Endometrial microvascular endothelial cells (primary cell): ENCODE measurements around the gene PGR. TPM values are rescaled to one million over a fixed set of nuclear protein-coding genes. Genes with fewer than 3 reads are reported as not detected.
"Not testable (repeated sequence)": the region's sequence is repeated elsewhere in the genome, so short reads cannot be mapped to it uniquely, and the experiment has no call there.

ENCODE experiments used
- in situ Hi-C: cut with HindIII; loops from 2 replicates; pipeline ENCODE4 v1.10.0; 2017; ENCODE audit warnings: low sequenced_read_pairs, low pct_unique_long_range_greater_than_20kb; ENCODE audit errors: inconsistent ontology term
- total RNA-seq: library from RNA; depleted of rRNA; stranded (reverse); fragments of >200 nt; gene quantifications from one replicate; pipeline ENCODE4 v1.2.3, GENCODE V29; 2015; ENCODE audit errors: inconsistent ontology term

Gene PGR
- total RNA-seq, 1 donor from 2014 or later = under 0.01 TPM

GRCh38 chr11:101022256-101022655 lies 107.4 kb downstream of the PGR start:
- in situ Hi-C loops = no loop called here

GRCh38 chr11:101019870-101020269 lies 109.7 kb downstream of the PGR start:
- in situ Hi-C loops = no loop called here

DNA sequence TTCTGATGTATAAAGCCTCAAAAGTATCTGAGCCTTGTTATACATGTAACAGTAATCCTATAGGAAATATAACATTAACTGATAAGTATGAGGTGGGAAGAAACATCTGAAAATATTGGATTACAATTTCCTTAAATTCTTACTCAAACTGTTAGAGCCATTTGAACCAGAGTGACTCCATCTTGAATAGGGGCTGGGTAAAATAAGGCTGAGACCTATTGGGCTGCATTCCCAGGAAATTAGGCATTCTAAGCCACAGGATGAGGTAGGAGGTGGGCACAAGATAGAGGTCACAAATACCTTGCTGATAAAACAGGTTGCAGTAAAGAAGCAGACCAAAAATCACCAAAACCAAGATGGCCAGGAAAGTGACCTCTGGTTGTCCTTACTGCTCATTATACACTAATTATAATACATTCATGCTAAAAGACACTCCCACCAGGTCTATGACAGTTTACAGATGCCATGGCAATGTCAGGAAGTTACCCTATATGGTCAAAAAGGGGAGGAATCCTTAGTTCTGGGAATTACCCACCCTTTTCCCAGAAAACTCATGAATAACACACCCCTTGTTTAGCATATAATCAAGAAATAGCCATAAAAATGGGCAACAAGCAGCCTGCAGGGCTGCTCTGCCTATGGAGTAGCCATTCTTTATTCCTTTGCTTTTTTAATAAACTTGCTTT lies 114.9 kb downstream of the PGR start:
- in situ Hi-C loops = no loop called here

GRCh38 chr11:101013702-101014101 lies 115.9 kb downstream of the PGR start:
- in situ Hi-C loops = not testable (repeated sequence)

- in situ Hi-C loops = no loop called here
Observed at GRCh38 chr11:101011881-101012280, 117.7 kb downstream of the PGR start.

DNA sequence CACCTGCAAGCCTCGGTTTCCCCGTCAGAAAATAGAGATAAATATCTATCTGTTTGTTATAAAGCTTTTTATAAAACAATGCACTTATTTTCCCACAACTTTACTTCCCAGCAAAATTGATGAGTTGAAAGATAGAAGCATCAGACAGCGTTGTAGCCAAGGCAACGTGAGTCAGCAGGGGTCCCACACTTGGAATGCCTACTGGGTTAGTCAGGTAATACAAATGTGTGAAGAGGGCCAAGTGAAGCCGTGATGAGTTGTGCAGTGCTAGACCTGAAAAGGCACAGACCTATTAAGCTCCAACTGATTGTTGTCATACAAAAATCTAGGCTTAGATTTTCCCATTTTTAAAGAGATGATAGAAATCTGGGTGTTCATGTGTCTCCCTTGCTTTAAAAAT lies 118.7 kb downstream of the PGR start:
- in situ Hi-C loops = no loop called here

DNA sequence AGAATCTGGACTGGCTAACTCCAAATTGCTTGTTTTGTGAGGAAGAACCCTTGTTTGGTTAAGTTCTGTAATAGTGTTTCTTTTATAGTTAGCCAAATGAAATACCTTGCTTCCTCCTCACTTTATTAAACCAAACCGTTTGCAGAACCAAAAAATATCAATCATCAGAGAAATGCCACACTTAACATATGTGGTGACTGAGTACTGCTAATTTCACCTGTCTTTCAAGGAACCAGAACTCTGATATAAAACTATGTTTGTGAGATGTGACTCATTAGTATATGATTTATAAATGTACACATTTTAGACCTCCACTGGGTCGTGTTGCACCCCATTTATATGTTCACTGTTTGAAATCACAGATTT lies 119.9 kb downstream of the PGR start:
- in situ Hi-C loops = no loop called here

DNA sequence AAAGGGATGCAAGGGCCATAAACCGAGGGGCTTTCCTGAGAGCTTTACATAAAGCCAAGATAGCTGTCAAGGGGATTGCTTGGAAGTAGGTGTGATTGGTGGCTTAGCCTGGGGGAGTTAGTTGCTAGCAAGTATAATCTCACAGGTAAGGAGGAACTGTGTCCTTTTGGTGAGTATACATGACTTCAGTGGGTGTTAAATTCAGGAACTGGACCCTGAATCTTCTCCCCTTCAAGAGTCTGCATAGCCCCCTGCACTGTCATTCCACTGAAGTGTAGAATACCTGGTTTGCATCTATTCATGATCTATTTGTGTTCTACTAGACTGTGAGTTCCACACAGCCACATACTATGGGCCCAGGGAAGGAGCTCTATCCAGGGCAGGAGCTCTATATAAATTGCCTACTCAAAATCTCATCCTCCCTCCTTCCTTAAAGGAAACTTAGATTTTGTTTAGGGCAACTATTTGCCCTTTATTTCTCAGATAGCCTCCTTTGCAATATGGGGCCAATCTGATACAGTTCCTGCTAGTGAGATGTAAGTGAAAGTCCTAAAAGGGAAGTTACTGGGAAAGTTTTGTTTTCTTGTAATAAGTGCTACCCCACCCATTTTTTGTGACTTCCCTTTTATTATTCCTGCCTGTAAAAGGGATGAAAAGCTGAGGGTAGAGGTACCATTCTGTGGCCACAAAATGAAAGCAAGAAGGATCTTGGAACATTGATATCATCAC lies 120.5 kb downstream of the PGR start:
- in situ Hi-C loops = no loop called here

- in situ Hi-C loops = no loop called here
Observed at GRCh38 chr11:101003468-101003867, 126.1 kb downstream of the PGR start.

DNA sequence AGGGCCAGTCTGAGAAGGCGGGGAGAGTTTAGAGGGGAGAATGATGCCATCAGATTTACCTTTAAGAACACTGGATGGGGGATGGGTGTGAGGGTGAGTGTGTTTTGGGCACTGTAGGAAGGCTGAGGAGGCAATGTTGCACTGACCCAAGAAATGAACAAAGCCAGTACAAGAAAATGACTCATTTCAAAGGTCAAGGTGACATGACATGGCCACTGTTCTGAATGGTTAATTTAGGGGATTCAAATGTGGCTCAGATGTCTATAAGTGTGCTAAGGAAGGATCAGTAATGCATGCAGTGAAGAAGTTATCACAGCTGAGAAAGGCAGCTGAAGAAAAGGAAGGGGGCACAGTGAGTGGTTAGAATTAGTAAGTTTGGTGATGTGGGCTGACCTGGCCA lies 129.9 kb downstream of the PGR start:
- in situ Hi-C loops = no loop called here

DNA sequence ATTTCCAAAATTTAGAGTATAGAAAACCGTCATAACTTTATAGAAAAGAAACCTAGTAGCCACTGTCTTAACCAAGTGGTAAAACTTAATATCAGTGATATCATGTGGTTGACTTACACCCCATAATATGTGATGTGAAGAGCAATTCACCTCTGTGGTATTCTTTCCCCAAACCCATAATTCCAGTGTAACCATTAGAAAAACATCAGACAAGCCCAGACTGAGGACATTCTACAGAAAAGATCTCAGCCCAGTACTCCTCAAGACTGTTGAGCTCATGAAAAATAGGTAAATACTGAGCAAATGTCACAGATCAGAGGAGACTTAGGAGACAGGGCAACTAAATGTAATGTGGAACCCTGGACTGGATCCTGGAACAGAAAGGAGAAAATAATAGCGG lies 134.6 kb downstream of the PGR start:
- in situ Hi-C loops = no loop called here

DNA sequence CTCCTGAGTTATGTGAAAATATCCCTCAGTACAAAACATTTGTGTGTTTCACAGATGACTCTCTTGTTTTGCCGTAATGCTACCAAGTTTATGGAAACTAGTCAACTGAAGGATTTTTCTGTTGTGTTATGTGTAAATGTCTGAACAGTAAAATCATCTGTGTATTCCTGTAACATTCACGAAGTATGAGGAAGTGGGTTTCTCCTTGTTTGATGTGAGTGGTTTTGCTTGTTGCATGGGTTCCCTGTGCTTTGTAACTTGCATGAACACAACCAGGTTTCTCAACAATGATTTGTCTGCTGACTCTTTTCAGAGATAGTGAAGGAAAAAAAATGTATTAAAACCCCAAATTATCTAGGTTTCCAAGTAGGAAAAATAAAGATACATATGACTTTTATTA lies 138.1 kb downstream of the PGR start:
- in situ Hi-C loops = no loop called here

GRCh38 chr11:100990931-100991330 lies 138.7 kb downstream of the PGR start:
- in situ Hi-C loops = no loop called here

DNA sequence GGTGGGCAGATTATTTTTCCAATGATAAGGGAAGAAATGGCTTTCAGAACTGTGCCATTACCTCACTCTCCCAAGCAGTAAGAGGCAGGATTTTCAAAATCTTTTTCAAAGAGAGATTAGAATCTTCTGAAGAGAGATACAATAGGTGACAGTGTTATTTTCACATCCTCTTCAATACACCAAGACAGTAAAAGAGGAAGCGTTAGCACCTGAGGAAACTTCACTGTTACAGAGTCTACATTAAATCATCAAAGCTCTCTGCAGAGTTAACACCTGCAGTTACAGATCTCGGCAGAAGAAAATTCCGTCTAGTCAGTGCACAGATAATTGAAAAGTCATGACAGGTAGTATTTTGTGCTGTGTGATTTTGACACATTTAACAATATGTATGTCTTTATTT lies 144.9 kb downstream of the PGR start:
- in situ Hi-C loops = no loop called here

GRCh38 chr11:100981196-100981824 lies 148.3 kb downstream of the PGR start:
- in situ Hi-C loops = no loop called here

- in situ Hi-C loops = no loop called here
Observed at GRCh38 chr11:100980156-100980555, 149.5 kb downstream of the PGR start.
